Thyroid gland (tissue), 4 donors: Measurements from ENCODE around the gene CCNJ.
"Not testable (repeated sequence)": the region's sequence is repeated elsewhere in the genome, so short reads cannot be mapped to it uniquely, and the experiment has no call there.

Experiments used
- POLR2A ChIP-seq, 2 donors: fragments of 450-650 bp; IDR thresholded peaks; one replicate each; pipeline ENCODE4 v1.6.1; 2017; ENCODE audit warnings: antibody characterized with exemption in 2 of 2, mild to moderate bottlenecking in 2 of 2, moderate library complexity in 1 of 2
- TF ChIP-seq, protein P1 (sequence below), 6 experiments: fragments of 200-600 bp in 3 of 6; fragments of 450-650 bp in 3 of 6; sonication (generic) in 3 of 6; IDR thresholded peaks; one replicate each; pipeline ENCODE4 v1.5.1; 2016 to 2019; ENCODE audit warnings: antibody characterized with exemption in 6 of 6, mild to moderate bottlenecking in 2 of 6, inconsistent platforms in 1 of 6, moderate library complexity in 1 of 6

GRCh38 chr10:96047925-96048324 is 4.5 kb downstream of the CCNJ start:
- TF ChIP-seq, protein P1, sequence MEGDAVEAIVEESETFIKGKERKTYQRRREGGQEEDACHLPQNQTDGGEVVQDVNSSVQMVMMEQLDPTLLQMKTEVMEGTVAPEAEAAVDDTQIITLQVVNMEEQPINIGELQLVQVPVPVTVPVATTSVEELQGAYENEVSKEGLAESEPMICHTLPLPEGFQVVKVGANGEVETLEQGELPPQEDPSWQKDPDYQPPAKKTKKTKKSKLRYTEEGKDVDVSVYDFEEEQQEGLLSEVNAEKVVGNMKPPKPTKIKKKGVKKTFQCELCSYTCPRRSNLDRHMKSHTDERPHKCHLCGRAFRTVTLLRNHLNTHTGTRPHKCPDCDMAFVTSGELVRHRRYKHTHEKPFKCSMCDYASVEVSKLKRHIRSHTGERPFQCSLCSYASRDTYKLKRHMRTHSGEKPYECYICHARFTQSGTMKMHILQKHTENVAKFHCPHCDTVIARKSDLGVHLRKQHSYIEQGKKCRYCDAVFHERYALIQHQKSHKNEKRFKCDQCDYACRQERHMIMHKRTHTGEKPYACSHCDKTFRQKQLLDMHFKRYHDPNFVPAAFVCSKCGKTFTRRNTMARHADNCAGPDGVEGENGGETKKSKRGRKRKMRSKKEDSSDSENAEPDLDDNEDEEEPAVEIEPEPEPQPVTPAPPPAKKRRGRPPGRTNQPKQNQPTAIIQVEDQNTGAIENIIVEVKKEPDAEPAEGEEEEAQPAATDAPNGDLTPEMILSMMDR (IDR thresholded peaks at IDR 0.05) = not testable (repeated sequence)
- not testable (repeated sequence) for TF ChIP-seq POLR2A (IDR thresholded peaks at IDR 0.05)
